Endothelial cell of umbilical vein (primary cell): Measurements from ENCODE around the gene KRT6C. TPM values are rescaled to one million over a fixed set of nuclear protein-coding genes. Genes with fewer than 3 reads are reported as not detected.

Source experiments
- BruUV-seq: library from RNA; stranded (reverse); fragments of 400-500 nt; replicated peaks from 2 replicates; lab custom pipeline; 2021; lab: Mats Ljungman, UMichigan
- CTCF ChIA-PET: fragments of 300-600, 350-600 bp; sonication (Branson Sonifier 250); formaldehyde crosslinking; loops from one replicate; lab custom pipeline; 2021; ENCODE audit warnings: antibody characterized with exemption, inconsistent platforms; lab: Charles Lee
- POLR2A ChIA-PET: fragments of 300-600, 350-600 bp; sonication (Branson Sonifier 250); formaldehyde crosslinking; loops from one replicate; lab custom pipeline; 2021; ENCODE audit warnings: antibody characterized with exemption, inconsistent platforms; lab: Charles Lee
- DNase-seq: peaks from one replicate; pipeline ENCODE4 v3.0.0-alpha.2; 2011; ENCODE audit warnings: low read depth, low spot score
- FAIRE-seq: peaks from 2 replicates; lab custom pipeline; 2011; peaks lifted over from hg19 to GRCh38; lab: Jason Lieb, UNC
- H2AFZ ChIP-seq: 2 replicates; pipeline ENCODE4 v1.6.0; 2012; ENCODE audit warnings: low read depth, low read length, control low read depth, inconsistent platforms
- H3K27ac ChIP-seq: 2 replicates; pipeline ENCODE4 v1.5.1; 2011; ENCODE audit warnings: low read depth, mild to moderate bottlenecking, control low read depth, low read length, moderate library complexity; ENCODE audit not compliant: insufficient read depth
- H3K27me3 ChIP-seq, 2 experiments: 2 replicates each; pipeline versions ENCODE4 v1.6.0 to v1.6.1; 2011; ENCODE audit warnings: low read length in 2 of 2, mixed read lengths in 1 of 2; ENCODE audit not compliant: control insufficient read depth in 2 of 2, insufficient read depth in 2 of 2
- H3K36me3 ChIP-seq, 2 experiments: 2 replicates in 1 of 2; 3 replicates in 1 of 2; pipeline ENCODE4 v1.5.1; 2011; ENCODE audit warnings: low read length in 2 of 2, mild to moderate bottlenecking in 1 of 2, moderate library complexity in 1 of 2; ENCODE audit not compliant: control insufficient read depth in 2 of 2, insufficient read depth in 2 of 2; ENCODE audit errors: extremely low read depth in 1 of 2
- H3K4me1 ChIP-seq: 3 replicates; pipeline ENCODE4 v1.5.1; 2011; ENCODE audit warnings: mild to moderate bottlenecking, low read length; ENCODE audit not compliant: control insufficient read depth, insufficient read depth; ENCODE audit errors: extremely low read depth
- H3K4me2 ChIP-seq: 2 replicates; pipeline ENCODE4 v1.6.1; 2011; ENCODE audit warnings: low read length, control low read depth, mixed read lengths; ENCODE audit not compliant: insufficient read depth
- H3K4me3 ChIP-seq, 3 experiments: fragments of 200-600 bp in 1 of 3; sonication (generic), shearing (Covaris generic) in 1 of 3; replicated peaks in 1 of 3; 2 replicates each; pipeline ENCODE4 v1.5.1; 2011 to 2016; ENCODE audit warnings: control low read depth in 3 of 3, low read length in 3 of 3, mild to moderate bottlenecking in 2 of 3, inconsistent platforms in 1 of 3, low read depth in 1 of 3, moderate library complexity in 1 of 3; ENCODE audit not compliant: insufficient read depth in 1 of 3
- H3K79me2 ChIP-seq: 2 replicates; pipeline ENCODE4 v1.6.0; 2012; ENCODE audit warnings: low read length, inconsistent platforms; ENCODE audit not compliant: control insufficient read depth, insufficient read depth
- H3K9ac ChIP-seq: replicated peaks from 2 replicates; pipeline ENCODE3; 2011; ENCODE audit warnings: low read length, control low read depth; ENCODE audit not compliant: insufficient read depth; ENCODE audit errors: extremely low read depth
- H3K9me1 ChIP-seq: replicated peaks from 3 replicates; pipeline ENCODE4 v1.6.0; 2011; ENCODE audit warnings: mild to moderate bottlenecking, low read length; ENCODE audit not compliant: control insufficient read depth, insufficient read depth; ENCODE audit errors: extremely low read depth
- H3K9me3 ChIP-seq: replicated peaks from 2 replicates; pipeline ENCODE4 v1.5.1; 2012; ENCODE audit warnings: low read length, inconsistent platforms; ENCODE audit not compliant: control insufficient read depth, insufficient read depth
- H4K20me1 ChIP-seq: replicated peaks from 2 replicates; pipeline ENCODE3; 2011; ENCODE audit warnings: mild to moderate bottlenecking, low read length; ENCODE audit not compliant: control insufficient read depth, insufficient read depth; ENCODE audit errors: extremely low read depth
- CTCF ChIP-seq, 2 donors: IDR thresholded peaks; 1 replicate in 1 of 2; 2 replicates in 1 of 2; pipeline ENCODE4 v1.5.1; 2011; ENCODE audit warnings: low read length in 2 of 2, mild to moderate bottlenecking in 2 of 2, moderate library complexity in 2 of 2, control low read depth in 1 of 2, inconsistent platforms in 1 of 2, low read depth in 1 of 2; ENCODE audit not compliant: insufficient read depth in 1 of 2; ENCODE audit errors: extremely low read depth in 1 of 2
- EZH2 ChIP-seq: IDR thresholded peaks from 2 replicates; pipeline ENCODE4 v1.6.1; 2012; ENCODE audit warnings: borderline replicate concordance, low read depth, mild to moderate bottlenecking, moderate library complexity, low read length, inconsistent platforms; ENCODE audit not compliant: severe bottlenecking
- FOS ChIP-seq: IDR thresholded peaks from 2 replicates; pipeline ENCODE4 v1.6.1; 2011; ENCODE audit warnings: mild to moderate bottlenecking, low read length, moderate library complexity, borderline replicate concordance; ENCODE audit not compliant: insufficient read depth
- GATA2 ChIP-seq: IDR thresholded peaks from 2 replicates; pipeline ENCODE4 v1.7.0; 2011; ENCODE audit warnings: low read depth, mild to moderate bottlenecking, moderate library complexity, mixed read lengths, low read length; ENCODE audit not compliant: insufficient read length, insufficient read depth
- JUN ChIP-seq: IDR thresholded peaks from 2 replicates; pipeline ENCODE4 v1.6.1; 2011; ENCODE audit warnings: borderline replicate concordance, low read depth; ENCODE audit not compliant: insufficient read length, insufficient read depth
- MYC ChIP-seq: IDR thresholded peaks from one replicate; pipeline ENCODE4 v1.6.1; 2011; ENCODE audit warnings: mild to moderate bottlenecking, low read depth, low read length
- POLR2A ChIP-seq: IDR thresholded peaks from 2 replicates; pipeline ENCODE4 v1.6.1; 2012; ENCODE audit warnings: low read depth, mild to moderate bottlenecking, control low read depth, low read length
- POLR2AphosphoS5 ChIP-seq: IDR thresholded peaks from 2 replicates; pipeline ENCODE4 v1.6.1; 2012; ENCODE audit warnings: low read depth, mild to moderate bottlenecking, control low read depth, low read length, moderate library complexity; ENCODE audit not compliant: insufficient read depth
- dilution Hi-C: fragments of 300-500 bp; cut with MboI; formaldehyde crosslinking; loops from one replicate; pipeline ENCODE4 v1.15.0; 2019; ENCODE audit warnings: low sequenced_read_pairs; ENCODE audit not compliant: extremely low pct_ligation_motif_present
- intact Hi-C: fragments of 100-400 bp; cut with micrococcal nuclease; formaldehyde crosslinking; loops from one replicate; pipeline ENCODE4 v1.10.0; 2022
- polyA plus RNA-seq, 4 experiments: library from polyadenylated mRNA; depleted of rRNA in 3 of 4; stranded (reverse) in 3 of 4; unstranded in 1 of 4; fragments of >200 nt; gene quantifications; 2 replicates each; pipeline versions ENCODE4 v1.2.1 to v1.2.3, GENCODE V29; 2011 to 2012; ENCODE audit warnings: missing spikeins in 1 of 4
- total RNA-seq: library from RNA; stranded (reverse); gene quantifications from 2 replicates; pipeline ENCODE4 v1.2.3, GENCODE V29; 2021
- TF ChIP-seq, protein P1 (sequence below): IDR thresholded peaks from 2 replicates; pipeline ENCODE4 v1.6.1; 2011; ENCODE audit not compliant: insufficient read depth, insufficient read length

KRT6C gene
- total and polyA plus RNA-seq, 2 donors (not counting 3 experiments of a cell fraction or from before 2014, with no cell fraction given), result not detected

DNA sequence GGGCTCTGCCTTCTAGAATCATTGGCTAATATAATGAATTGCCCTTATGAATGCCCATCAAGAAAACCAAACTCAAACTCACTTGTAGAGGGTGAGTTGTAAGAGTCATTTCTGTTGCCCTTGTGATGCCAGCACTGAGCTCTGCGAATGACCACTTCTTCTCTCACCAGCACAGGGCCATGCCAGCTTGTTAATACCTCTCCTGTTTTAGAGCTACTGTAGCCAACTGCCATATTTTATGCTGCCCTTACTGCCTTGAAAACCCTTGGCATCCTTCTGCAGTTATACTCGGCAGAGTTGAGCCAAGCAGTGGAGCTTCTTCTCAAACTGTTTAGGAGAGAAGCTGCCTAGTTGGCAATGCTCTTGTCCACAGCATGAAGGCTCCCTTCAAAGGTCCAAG is 47.6 kb downstream of the KRT6C start:
- Histone ChIP-seq H3K4me1 (no peaks in the 10 kb centered on the region), H3K27ac (no peak overlapping the region), H3K9ac (no peak overlapping the region), H4K20me1 (no peaks in the 10 kb centered on the region), H3K4me3 (no peak overlapping the region), H3K9me1 (no peaks in the 10 kb centered on the region), H3K9me3 (no peaks in the 10 kb centered on the region), H3K27me3 (peaks cover 6 to 13% of the 10 kb centered on the region in 2 experiments), H3K36me3 (no peaks in the 10 kb centered on the region), H3K79me2 (no peaks in the 10 kb centered on the region), H3K4me2 (no peak overlapping the region), H2AFZ (no peak overlapping the region)
- FAIRE-seq (no peak), DNase-seq (no peak)
- dilution Hi-C loops (no loop called here), intact Hi-C loops (no loop called here)
- ChIA-PET POLR2A (no interaction called here), CTCF (no interaction called here)
- BruUV-seq, result no TSS peak
- TF ChIP-seq POLR2A (no peak), MYC (no peak), JUN (no peak), EZH2 (no peak), FOS (no peak), CTCF (IDR thresholded peaks at IDR 0.05; ENCODE audit: extremely low read depth in 1 of 2, insufficient read depth in 1 of 2, low read depth in 1 of 2, low read length in 2 of 2) (no peak), GATA2 (no peak), POLR2AphosphoS5 (no peak)
- TF ChIP-seq, protein P1, sequence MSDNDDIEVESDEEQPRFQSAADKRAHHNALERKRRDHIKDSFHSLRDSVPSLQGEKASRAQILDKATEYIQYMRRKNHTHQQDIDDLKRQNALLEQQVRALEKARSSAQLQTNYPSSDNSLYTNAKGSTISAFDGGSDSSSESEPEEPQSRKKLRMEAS, result no peak
